DND-41 (cell line): ENCODE measurements around the gene MOGAT1.

Experiments
- ATAC-seq: fragments of 200-7000 bp; cut with Tn5 transposase; 3 replicates; pipeline ENCODE4 v1.9.1; 2021; ENCODE audit warnings: low read depth; ENCODE audit not compliant: insufficient read depth
- DNase-seq: peaks from one replicate; pipeline ENCODE4 v3.0.0-alpha.2; 2020
- H2AFZ ChIP-seq: 2 replicates; pipeline ENCODE4 v1.6.0; 2012; ENCODE audit warnings: low read depth, low read length
- H3K27ac ChIP-seq: 2 replicates; pipeline ENCODE4 v1.5.1; 2012; ENCODE audit warnings: low read length, inconsistent platforms
- H3K27me3 ChIP-seq: fragments of 200-600 bp; sonication (generic); 2 replicates; pipeline ENCODE4 v1.6.0; 2012; ENCODE audit warnings: low read length, mild to moderate bottlenecking, inconsistent platforms; ENCODE audit not compliant: insufficient read depth, poor library complexity
- H3K36me3 ChIP-seq: 2 replicates; pipeline ENCODE4 v1.5.1; 2012; ENCODE audit warnings: low read length, inconsistent platforms; ENCODE audit not compliant: insufficient read depth
- H3K4me1 ChIP-seq: 2 replicates; pipeline ENCODE4 v1.5.1; 2012; ENCODE audit warnings: mild to moderate bottlenecking, low read length; ENCODE audit not compliant: insufficient read depth
- H3K4me2 ChIP-seq: 2 replicates; pipeline ENCODE4 v1.6.0; 2012; ENCODE audit warnings: mild to moderate bottlenecking, moderate library complexity, low read length, inconsistent platforms; ENCODE audit not compliant: insufficient read depth
- H3K4me3 ChIP-seq, 2 experiments: fragments of 200-600 bp in 1 of 2; shearing (Covaris generic) in 1 of 2; 2 replicates each; pipeline ENCODE4 v1.5.1; 2012 to 2016; ENCODE audit warnings: inconsistent platforms in 2 of 2, low read length in 2 of 2, mild to moderate bottlenecking in 2 of 2, low read depth in 1 of 2, moderate library complexity in 1 of 2
- H3K79me2 ChIP-seq: 2 replicates; pipeline ENCODE4 v1.6.0; 2012; ENCODE audit warnings: low read length, inconsistent platforms; ENCODE audit not compliant: insufficient read depth
- H3K9ac ChIP-seq: 2 replicates; pipeline ENCODE4 v1.6.0; 2012; ENCODE audit warnings: low read depth, mild to moderate bottlenecking, inconsistent platforms, low read length, moderate library complexity
- H3K9me3 ChIP-seq: 2 replicates; pipeline ENCODE4 v1.5.1; 2012; ENCODE audit warnings: low read length, moderate library complexity, mild to moderate bottlenecking, inconsistent platforms; ENCODE audit not compliant: insufficient read depth, severe bottlenecking
- H4K20me1 ChIP-seq: 2 replicates; pipeline ENCODE4 v1.6.0; 2012; ENCODE audit warnings: low read length; ENCODE audit not compliant: insufficient read depth
- EZH2 ChIP-seq: IDR thresholded peaks from 3 replicates; pipeline ENCODE4 v1.6.1; 2012; ENCODE audit warnings: borderline replicate concordance, low read depth, mild to moderate bottlenecking, moderate library complexity, low read length, inconsistent platforms; ENCODE audit not compliant: severe bottlenecking
- TF ChIP-seq, protein P1 (sequence below): IDR thresholded peaks from 2 replicates; pipeline ENCODE4 v1.5.1; 2012; ENCODE audit warnings: borderline replicate concordance, low read length, moderate library complexity, mild to moderate bottlenecking; ENCODE audit not compliant: poor library complexity, severe bottlenecking; ENCODE audit errors: extremely low read depth

The MOGAT1 gene, protein sequence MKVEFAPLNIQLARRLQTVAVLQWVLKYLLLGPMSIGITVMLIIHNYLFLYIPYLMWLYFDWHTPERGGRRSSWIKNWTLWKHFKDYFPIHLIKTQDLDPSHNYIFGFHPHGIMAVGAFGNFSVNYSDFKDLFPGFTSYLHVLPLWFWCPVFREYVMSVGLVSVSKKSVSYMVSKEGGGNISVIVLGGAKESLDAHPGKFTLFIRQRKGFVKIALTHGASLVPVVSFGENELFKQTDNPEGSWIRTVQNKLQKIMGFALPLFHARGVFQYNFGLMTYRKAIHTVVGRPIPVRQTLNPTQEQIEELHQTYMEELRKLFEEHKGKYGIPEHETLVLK

DNA sequence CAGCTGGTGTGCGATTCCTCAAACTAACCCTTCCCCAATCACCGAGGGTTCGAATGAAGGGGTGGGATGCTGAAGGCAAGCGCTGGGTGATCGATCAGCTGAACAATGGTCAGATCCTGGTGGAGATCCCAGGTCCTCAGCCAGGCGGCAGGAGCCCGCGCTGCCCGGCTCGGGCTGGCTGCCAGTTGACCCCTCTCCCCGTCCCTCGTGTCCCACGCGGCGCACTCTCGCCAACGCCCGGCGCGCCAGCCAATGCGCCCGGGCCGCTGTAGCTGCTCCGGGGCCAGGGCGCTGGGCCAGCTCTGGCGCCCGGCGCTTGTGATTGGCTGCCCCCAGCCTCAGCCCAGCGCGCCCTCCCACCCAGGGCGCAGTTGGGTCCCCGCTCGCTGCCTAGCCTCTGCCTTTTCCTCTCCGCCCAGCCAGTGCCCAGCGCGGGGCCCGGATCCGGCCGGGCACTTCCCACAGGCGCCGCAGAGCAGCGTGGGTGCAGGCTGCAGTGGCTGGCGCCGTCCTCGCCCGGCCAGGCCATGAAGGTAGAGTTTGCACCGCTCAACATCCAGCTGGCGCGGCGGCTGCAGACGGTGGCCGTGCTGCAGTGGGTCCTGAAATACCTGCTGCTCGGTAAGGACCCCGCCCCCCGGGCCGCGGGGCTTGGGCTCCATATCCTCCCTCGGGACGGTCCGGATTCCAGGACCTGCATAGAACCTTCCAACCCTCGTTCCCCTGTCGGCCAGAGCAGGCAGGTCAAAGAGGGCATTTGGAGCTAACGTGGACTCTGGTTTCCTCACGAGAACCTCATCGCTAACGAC, at the start of gene MOGAT1:
TSS of gene MOGAT1 (plus strand) at position 400 of the 809 bp plus-strand sequence. CDS start at position 528, 128 bp downstream.
- Histone ChIP-seq H3K79me2 (no peaks in the 10 kb centered on the region), H3K36me3 (no peaks in the 10 kb centered on the region), H4K20me1 (no peaks in the 10 kb centered on the region), H3K27me3 (no peaks in the 10 kb centered on the region), H2AFZ (no peak within 1 kb of the TSS), H3K4me3 (no peak within 1 kb of the TSS), H3K27ac (no peak within 1 kb of the TSS), H3K9me3 (no peaks in the 10 kb centered on the region), H3K9ac (no peak within 1 kb of the TSS), H3K4me2 (no peak within 1 kb of the TSS), H3K4me1 (no peaks in the 10 kb centered on the region)
- no peak for ATAC-seq
- TF ChIP-seq, protein P1, sequence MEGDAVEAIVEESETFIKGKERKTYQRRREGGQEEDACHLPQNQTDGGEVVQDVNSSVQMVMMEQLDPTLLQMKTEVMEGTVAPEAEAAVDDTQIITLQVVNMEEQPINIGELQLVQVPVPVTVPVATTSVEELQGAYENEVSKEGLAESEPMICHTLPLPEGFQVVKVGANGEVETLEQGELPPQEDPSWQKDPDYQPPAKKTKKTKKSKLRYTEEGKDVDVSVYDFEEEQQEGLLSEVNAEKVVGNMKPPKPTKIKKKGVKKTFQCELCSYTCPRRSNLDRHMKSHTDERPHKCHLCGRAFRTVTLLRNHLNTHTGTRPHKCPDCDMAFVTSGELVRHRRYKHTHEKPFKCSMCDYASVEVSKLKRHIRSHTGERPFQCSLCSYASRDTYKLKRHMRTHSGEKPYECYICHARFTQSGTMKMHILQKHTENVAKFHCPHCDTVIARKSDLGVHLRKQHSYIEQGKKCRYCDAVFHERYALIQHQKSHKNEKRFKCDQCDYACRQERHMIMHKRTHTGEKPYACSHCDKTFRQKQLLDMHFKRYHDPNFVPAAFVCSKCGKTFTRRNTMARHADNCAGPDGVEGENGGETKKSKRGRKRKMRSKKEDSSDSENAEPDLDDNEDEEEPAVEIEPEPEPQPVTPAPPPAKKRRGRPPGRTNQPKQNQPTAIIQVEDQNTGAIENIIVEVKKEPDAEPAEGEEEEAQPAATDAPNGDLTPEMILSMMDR = no peak
- TF ChIP-seq EZH2 = no peak
- no peak for DNase-seq

DNA sequence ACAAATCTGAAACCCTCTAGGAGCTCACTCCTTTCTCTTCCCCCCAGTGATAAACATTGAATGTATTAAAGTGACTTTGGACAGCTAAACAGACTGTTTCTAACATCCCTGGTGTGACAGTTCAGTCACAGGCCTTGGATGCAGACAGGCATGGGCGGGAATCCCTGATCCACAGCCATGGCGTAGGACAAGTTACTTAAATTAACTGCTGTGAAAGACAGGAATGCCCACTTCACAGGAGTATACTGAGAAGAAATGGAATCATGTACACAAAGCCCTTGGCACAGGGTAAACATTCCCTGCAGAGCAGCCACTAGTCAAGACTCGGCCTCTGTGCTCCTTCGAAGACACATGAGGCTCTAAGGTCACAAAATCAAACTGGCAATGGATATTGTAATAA, 49.6 kb upstream of the MOGAT1 start:
- Histone ChIP-seq H3K27ac (no peak overlapping the region), H3K4me3 (no peak overlapping the region), H4K20me1 (no peaks in the 10 kb centered on the region), H3K4me2 (no peak overlapping the region), H3K79me2 (no peaks in the 10 kb centered on the region), H2AFZ (no peak overlapping the region), H3K4me1 (no peaks in the 10 kb centered on the region), H3K36me3 (peaks cover 88% of the 10 kb centered on the region), H3K9me3 (no peaks in the 10 kb centered on the region), H3K9ac (no peak overlapping the region), H3K27me3 (no peaks in the 10 kb centered on the region)
- ATAC-seq (no peak), DNase-seq (no peak)
- TF ChIP-seq, protein P1 = no peak
- no peak for TF ChIP-seq EZH2

DNA sequence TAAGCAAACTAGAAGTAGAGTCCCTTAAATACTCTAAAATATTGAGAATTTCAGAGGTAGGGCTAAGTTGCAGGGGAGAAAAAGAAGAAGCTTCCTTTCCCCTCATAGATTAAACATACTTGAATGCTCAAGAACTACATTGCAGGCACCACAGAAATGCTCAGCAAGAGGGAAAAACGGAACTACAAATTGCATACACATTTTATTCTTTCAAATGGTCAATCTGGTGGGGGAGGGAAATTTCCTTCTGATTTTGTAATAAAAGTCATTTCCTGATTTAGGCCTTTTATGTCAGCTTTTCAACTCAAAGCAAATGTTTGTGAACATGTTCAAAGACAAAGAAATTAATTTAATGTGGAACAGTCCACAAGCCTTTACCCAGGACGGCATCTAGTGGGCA, 48.5 kb upstream of the MOGAT1 start:
- Histone ChIP-seq H3K27me3 (no peaks in the 10 kb centered on the region), H2AFZ (no peak overlapping the region), H3K79me2 (no peaks in the 10 kb centered on the region), H3K4me2 (no peak overlapping the region), H3K27ac (no peak overlapping the region), H3K9me3 (no peaks in the 10 kb centered on the region), H4K20me1 (peaks cover 4% of the 10 kb centered on the region; the same call in 1 of the 2 replicates), H3K4me3 (no peak overlapping the region), H3K9ac (no peak overlapping the region), H3K4me1 (no peaks in the 10 kb centered on the region), H3K36me3 (peaks cover 90% of the 10 kb centered on the region)
- ATAC-seq (no peak), DNase-seq (no peak)
- TF ChIP-seq, protein P1 = no peak
- TF ChIP-seq EZH2 = no peak
